Right renal pelvis (tissue), 4 donors: ENCODE measurements around the gene PRPS1. TPM values are rescaled to one million over a fixed set of nuclear protein-coding genes. Genes with fewer than 3 reads are reported as not detected.
"Not testable (repeated sequence)": the region's sequence is repeated elsewhere in the genome, so short reads cannot be mapped to it uniquely, and the experiment has no call there.

Source experiments
- DNase-seq, 4 donors: peaks; one replicate each; pipeline ENCODE4 v3.0.0-alpha.2; 2013; ENCODE audit warnings: low read depth in 4 of 4, low spot score in 3 of 4, missing footprints in 1 of 4
- polyA plus RNA-seq, 4 donors: library from polyadenylated mRNA; unstranded; fragments of 120-200 nt; gene quantifications; one replicate each; pipeline ENCODE4 v1.2.1, GENCODE V29; 2013; ENCODE audit not compliant: insufficient read length in 4 of 4

PRPS1 gene
- polyA plus RNA-seq, 4 donors: 52.6 to 56.6 (median 55.3) TPM

DNA sequence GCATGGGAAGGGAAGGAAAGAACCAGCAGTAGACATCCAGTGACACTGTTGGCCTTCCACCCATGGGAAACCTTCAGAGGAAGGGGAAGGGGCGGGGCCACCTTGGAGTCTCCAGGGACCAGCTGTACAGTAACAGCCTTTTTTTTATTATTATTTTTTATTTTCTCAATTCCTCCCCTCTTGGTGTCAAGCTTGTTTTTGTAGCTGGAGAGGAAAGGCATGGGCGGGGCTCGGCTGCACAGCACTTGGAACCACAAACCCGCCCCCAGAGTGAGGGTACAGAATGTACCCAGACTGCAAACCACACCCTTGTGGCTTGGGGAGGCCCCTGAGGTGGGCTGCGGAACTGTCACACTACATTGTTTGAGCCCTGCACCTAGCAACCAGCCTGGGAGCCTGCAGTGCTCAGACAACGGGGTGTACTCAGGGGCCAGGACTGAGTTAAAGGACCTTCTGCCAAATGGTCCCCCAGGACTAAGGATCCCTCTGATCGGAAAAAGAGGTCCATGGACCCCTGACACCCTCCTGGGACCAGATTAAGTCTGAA is 45.7 kb downstream of the PRPS1 start:
- no peak for DNase-seq

DNA sequence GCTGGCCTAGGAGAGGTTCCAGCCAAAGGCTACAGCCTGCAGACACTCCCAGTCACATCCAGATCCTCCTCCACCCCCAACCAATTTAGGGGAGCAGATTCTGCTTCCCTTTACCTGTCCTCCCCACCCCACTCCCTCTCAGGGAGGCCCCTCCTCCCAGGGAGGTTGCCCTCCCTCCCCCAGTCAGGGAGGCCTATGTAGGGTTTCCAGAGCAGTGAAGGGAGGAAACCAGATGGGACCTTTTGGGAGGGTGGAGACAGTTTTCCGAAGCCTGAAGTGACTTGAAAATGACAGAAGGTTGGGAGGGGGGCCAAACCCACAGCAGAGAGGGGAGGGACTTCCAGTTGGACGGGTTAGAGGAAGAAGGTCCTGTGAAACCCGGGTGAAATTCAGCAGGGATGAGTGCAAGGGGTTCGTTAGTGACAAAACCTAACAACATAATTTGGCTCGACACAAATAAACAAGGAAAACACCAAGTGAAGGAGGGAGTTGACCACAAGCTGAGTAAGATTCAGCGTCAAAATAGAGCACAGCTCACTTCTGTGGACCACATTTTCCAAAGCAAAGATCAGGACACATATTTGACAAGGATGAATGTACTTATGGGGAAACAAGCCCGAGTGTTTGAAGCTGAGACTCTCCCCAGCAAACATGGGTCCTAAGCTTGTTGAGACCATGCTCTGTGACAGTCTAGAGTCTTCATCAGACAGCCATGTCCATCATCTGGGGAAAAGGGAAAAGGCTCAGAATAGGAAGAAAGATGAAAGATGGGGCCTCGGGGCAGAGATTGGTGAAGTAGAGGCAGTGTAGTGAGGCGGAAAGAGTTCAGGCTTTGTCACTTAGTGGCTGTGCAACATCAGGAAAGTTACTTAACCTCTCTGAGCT is 46.4 kb downstream of the PRPS1 start:
- no peak for DNase-seq

DNA sequence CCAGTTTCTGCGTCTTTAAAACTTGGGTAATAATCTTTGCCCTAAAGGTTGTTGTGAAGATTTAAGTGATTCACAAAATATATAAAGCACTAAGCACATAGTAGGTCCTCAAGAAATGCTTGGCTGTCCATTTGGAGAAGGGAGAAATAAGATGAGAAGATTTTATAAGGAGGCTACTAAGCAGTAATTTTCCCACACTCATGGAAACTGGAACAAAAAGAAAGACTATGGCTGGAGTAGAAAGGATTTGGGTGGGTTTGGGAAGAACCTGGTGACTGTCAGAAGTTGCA is 47.0 kb downstream of the PRPS1 start:
- no peak for DNase-seq

DNA sequence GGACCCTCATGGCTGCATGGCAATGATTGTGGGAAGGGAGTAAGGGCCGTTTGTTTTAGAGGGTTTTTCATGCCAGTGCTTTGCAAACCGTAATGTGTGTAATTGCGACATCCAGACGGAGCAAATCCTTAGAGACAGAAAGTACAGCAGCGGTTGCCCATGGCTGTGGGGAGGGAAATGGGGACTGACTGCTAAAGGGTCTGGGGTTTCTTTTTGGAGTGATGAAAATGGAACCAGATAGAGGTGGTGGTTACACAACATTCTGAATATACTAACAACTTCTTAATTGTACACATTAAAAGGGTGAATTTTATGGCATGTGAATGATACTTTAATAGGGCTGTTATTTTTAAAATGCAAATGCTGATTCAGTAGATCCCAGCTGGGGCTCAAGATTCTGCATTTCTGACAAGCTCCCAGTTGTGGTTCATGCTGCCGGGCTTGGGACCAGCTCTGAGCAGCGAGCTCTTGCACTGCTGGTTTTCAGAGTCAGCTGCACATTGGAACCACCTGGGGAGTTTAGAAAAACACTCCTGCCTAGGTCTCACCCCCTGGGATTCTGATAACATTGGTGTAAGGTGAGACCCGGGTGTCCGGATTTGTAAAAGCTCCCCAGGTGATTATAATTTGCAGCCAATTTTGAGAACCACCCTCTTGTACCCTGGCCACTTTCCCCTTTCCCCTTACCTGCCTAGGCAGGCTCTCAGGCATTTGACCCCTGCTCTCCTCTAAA is 47.7 kb downstream of the PRPS1 start:
- DNase-seq: no peak

DNA sequence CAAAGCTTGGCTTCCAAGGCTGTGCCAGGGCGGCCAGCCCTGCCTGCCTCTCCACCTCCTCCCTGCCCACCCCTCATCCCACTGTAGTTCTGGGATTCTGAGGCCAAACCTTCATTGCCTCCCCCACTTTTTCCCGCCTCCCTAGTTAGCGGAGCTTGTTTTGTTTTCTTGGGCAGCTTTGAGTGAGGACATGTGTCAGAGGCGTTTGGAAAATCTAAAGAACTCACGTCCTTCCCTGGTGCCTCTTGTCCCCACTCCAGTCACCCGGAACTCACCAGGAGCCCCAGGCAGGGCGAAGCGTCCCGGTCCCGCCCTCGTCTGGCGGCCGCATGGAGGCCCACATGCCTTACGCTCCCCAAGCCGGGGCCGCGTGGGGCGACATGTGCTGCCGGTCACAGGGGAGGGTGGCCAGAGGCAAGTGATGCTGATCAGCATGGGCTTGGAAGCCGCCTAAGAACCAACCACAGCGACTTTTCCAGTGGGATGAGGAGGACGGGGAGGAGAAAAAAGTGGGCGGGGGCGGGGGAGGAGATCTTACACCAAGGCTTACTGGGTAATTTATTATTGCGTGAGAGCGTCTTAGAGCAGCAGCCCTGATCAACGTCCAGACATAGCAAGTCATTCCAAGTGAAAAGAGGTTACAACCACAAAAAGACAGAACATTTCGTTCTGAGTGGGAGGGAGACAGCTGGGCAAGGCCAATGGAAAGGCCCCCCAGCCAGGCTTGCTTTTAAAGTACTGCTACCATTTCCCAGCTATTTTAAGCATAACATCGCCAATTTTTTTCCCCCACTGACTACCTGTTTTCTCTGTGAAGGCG is 48.5 kb downstream of the PRPS1 start:
- DNase-seq: no peak

DNA sequence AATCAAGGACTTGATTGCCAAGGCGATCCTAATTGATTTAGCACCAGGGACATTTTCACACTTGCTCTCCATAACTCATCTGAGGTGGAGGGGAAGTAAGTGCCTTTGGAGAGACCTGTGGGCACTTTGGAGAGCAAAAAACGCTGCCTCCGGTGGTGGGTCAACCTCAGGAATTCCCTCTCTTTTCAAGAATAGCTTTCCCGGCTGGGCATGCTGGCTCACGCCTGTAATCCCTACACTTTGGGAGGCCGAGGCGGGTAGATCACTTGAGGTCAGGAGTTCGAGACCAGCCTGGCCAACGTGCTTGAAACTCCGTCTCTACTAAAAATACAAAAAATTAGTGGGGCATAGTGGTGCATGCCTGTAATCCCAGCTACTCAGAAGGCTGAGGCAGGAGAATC is 49.2 kb downstream of the PRPS1 start:
- DNase-seq: no peak

DNA sequence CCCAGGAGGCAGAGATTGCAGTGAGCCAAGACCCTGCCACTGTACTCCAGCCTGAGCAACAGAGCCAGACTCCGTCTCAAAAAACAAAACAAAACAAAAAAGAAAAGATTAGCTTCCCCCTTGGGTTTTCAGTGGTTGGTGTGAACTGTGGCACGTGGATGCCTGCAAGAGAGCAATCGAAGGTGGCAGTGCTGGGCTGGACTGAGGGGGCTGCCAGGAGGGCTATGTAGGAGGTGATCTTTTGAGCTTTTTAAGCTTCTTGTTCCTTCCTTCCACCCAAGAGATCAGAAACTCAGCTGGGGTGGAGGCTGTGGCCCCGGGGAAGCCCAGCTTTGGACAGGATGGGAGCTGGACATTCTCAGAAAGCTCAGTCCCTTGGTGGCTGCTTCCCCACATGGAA is 49.6 kb downstream of the PRPS1 start:
- no peak for DNase-seq

DNA sequence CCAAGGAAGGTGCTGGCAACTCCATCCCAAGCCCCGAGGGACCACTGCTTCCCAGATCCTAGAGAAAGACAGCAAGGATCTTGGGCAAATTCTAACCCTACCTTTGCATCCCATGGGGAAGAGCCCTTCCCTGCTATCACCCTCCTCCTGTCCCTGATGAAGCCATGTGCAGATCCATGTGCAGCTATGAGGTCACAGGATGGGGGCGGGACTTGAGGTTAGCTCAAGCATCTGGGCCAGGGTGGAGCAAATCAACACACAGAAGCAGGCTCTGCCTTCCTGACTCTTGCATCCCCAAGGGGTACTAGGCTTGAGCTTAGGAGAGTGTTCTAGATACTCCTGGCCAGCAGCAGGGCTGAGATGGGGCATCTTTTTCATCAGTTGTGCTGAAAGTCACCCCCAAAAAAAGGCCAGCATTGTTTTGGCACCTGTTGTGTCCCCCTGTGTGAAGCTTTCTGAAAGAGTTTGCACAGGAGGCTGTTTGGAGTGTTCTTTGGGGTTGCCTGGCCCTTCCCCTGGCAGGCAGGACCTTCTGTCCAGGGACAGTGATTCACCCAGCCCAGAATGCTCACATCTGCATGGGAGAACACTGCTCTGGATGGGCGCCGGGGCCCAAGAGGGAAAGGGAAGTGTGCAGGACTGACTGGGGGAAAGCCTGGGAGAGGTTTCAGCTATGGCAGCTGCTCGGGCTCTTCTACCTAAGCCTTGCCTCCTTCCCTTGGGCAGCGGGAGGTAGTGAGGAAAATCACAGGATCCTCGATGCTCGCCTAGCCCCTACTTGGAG is 50.8 kb downstream of the PRPS1 start:
- DNase-seq: no peak

DNA sequence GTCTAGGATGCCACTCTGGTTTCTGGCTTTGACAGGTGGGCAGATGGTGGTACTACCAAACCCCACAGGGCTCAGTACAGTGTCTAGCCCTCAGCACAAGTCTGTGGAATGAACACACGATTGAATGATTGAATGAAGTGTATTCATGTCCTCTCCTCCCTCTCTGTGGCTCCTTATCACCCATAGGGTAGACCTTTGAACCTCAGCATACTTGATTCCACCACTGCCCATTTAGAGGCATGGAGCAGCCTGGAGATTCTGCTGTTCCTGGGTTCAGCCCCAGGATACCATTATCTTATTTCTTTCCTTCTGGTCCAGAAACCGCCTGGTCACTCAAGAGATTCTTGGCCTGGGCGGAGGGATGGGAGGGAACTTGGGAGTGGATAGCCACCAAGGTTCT is 53.9 kb downstream of the PRPS1 start:
- no peak for DNase-seq

DNA sequence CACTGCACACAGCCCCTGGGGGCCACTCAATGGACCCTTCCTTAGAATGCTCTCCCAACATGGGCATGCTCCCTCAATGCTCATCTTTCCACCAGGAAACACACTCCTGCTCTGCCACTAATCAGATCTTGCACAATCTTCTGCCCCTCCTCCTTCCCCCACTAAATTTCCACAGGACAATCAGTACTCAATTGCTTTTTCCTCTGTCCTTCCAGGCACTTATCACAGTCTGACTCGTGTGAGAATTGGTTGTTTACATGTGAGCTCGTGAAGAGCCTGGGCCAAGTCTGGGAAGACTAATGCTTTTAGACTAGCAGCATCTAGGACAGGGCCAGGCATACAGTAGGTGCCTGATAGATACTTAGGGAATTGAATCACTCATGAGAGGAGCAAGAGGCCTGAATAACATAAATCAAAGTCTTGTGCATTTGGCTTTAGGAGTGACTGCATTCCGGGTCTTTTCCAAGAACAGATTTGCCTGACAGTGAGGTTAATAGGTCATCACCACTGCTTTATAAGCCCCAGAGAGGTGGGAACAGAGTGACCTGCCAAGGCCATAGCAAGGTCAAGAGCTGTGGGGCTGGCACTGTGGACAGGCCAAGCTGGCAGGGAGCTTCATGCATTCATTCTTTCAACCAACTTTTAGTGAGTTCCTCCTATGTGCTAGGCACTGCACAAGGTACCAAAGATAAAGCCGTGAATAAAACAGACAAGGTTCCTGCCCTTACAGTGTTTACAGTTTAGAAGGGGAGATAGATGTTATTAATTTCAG is 55.0 kb downstream of the PRPS1 start:
- DNase-seq: no peak

DNA sequence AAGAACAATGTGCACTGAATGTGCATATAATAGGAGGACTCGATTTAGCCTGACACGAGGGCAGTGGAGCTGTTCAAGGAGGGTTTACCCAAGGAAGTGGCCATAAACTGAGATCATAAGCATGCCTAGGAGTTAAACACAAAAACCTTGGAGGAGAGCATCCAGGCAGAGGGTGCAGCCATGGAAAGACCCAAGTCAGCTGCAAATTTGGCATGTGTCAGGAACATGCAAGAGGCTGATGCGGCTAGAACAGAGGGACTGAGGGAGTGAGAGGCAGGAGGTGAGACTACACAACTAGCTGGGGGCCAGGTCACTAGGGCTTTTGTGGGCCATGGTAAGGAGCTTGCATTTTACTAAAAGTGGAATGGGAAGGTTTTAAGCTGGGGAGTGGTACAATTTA is 55.6 kb downstream of the PRPS1 start:
- no peak for DNase-seq

DNA sequence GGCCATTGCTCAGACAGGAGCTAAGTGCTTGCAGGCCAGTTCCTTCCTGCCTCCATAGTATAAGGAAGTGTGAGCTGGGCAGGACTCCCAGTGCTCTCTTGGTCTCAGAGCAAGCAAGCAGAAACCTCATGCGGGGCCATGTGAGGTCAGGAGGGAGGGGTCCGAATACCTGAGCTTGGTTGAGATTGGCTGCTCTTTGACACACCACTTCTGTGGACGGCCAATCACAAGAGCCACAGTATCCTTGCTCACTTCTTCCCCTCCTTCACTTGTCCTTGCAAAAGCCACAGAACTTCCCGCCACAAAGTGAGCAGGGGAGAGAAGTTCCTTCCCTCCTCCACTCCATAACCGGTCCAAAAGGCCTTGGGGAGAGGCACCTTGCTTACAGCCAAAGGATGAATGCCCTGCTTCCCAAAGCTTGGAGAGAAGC is 56.7 kb downstream of the PRPS1 start:
- no peak for DNase-seq

DNA sequence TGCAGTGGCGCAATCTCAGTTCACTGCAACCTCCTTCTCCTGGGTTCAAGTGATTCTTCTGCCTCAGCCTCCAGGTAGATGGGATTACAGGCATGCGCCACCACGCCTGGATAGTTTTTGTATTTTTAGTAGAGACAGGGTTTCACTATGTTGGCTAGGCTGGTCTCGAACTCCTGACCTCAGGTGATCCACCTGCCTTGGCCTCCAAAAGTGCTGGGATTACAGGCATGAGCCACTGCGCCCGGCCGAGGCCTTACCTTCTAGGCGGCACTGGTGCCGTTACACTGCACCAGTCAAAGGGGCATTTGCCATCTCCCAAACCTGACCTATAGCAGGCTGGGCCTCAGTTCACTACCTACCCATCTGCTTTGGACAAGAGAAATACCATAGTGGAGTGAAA is 57.3 kb downstream of the PRPS1 start:
- not testable (repeated sequence) for DNase-seq

DNA sequence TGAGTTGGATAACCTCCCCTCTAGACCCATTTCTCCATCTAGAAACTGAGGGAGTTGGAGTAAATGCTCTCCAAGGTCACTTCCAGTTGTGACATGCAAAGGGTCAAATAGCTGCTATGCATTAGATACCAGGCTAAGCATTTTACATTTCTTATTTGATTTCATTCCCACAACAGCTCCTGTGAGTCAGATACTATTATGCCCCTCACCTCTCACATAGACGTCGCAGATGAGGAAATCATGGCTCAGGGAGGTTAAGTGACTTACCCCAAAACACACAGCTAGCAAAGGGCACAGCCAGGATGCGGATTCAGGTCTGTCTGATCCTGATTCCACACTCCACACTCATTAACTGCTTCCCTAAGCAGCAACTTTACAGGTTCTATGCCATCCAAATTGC is 57.7 kb downstream of the PRPS1 start:
- no peak for DNase-seq

DNA sequence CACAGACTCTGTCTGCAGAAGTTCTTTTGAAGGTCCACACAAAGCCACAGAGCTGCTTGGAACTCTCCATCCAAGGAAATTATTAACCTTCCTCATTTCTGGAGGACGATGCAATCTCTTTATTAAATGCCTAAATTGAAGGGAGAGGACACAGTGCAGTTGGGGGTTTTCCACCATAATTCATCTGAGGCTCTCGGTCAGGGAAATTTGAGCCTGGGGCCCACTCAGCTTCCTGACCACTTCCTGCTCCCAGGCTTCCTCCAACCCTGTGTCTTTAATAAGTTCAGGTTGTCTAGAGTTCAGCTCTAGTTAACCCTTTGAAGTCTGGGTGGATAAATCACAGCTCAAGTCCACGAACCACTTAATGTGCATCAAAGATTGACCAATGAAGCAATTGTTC is 58.5 kb downstream of the PRPS1 start:
- DNase-seq: no peak

DNA sequence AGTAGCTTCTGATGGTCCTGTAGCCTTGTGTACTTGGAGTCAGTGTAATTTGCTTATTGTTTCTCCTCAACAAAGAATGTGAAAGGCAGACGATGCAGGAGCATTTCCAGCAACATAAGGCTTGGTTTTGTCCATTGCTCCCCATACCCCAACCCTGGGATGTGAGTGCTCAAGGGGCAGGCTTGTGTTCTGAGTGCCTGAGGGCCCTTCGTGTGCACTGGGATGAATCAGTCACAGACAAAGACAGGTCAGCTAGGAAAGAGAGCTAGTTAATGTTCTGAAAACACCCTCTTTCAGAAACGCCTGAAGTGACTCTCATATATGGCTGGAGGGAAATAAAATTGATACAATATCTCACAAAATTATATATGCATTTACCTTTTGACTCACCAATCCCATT is 59.1 kb downstream of the PRPS1 start:
- DNase-seq: no peak

DNA sequence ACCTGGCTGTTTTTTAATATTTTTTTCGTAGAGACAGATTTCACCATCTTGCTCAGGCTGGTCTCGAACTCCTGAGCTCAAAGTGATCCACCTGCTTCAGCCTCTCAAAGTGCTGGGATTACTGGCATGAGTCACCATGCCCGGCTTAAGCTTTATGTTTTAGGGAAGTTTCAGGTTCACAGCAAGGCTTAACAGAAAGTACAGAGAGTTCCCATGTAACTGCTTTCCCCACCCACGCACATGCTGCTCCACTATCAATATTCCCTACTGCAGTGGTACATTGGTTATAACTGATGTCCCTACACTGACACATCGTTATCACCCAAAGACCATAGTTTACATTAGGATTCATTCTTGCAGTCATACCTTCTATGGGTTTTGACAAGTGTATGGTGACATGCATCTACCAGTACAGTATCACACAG is 62.7 kb downstream of the PRPS1 start:
- DNase-seq: no peak

DNA sequence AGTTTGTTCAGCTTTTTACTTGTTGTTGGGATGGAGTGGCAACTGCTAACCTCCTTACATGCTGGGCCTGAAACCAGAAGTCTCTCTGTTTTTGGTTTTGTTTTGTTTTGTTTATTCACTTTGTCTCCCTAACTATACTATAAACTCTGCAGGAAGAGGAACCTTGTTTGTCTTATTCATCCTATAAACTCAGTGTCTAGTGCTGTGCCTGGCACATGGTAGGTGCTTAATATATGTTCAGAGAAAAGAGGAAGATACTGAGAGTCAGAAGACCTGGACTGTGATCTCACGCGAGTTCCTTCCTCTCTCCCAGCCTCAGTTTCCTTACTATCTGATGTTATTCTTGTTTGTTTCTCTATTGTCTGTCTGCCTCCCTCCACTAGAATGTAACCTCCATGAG is 71.3 kb downstream of the PRPS1 start:
- DNase-seq: no peak

DNA sequence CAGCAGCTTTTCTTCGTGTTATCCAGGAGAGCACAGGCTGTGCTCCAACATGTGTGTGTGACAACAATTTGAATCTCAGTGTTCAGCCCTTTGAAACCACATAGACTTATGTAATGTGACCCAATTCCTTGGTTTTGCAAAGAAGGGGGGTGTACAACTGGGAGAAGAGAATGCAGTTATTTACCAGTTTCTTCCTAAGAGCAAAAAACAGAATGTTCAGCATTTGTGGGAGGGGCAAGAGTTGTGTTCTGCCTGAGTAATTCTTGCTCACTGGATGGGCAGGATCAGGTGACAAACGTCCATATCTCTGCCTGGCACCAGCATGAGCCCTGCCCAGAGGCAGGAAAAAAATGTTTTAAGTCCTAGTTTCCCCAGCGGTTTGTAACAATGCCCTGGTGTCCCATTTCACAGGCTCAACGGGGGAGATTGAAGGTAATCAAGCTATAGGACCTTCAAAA is 72.0 kb downstream of the PRPS1 start:
- no peak for DNase-seq
